SKM-1 (cell line): ENCODE results near the gene RTN3.
"Not testable (repeated sequence)": the region's sequence is repeated elsewhere in the genome, so short reads cannot be mapped to it uniquely, and the experiment has no call there.

Experiments
- DNase-seq: peaks from one replicate; lab custom pipeline; 2025; ENCODE audit not compliant: unreplicated experiment; lab: John Stamatoyannopoulos, UW

Gene RTN3

GRCh38 chr11:63680834-63681320 lies 423 bp upstream of the RTN3 start:
- no peak for DNase-seq

- no peak for DNase-seq
Measured at GRCh38 chr11:63682066-63683021, 1.0 kb downstream of the RTN3 start.

- no peak for DNase-seq
Measured at GRCh38 chr11:63683133-63683991, 2.1 kb downstream of the RTN3 start.

GRCh38 chr11:63685158-63685721 lies 3.9 kb downstream of the RTN3 start:
- DNase-seq, result not testable (repeated sequence)

GRCh38 chr11:63686926-63687325 lies 5.6 kb downstream of the RTN3 start:
- no peak for DNase-seq

GRCh38 chr11:63687845-63688244 lies 6.5 kb downstream of the RTN3 start:
- DNase-seq, result no peak

- no peak for DNase-seq
Measured at GRCh38 chr11:63694596-63694995, 13.3 kb downstream of the RTN3 start.

- no peak for DNase-seq
Measured at GRCh38 chr11:63698976-63699733, 17.9 kb downstream of the RTN3 start.

GRCh38 chr11:63699896-63700295 lies 18.6 kb downstream of the RTN3 start:
- no peak for DNase-seq

GRCh38 chr11:63705526-63705925 lies 24.2 kb downstream of the RTN3 start:
- DNase-seq, result no peak

GRCh38 chr11:63708764-63709163 lies 27.5 kb downstream of the RTN3 start:
- no peak for DNase-seq

GRCh38 chr11:63709336-63709884 lies 28.1 kb downstream of the RTN3 start:
- DNase-seq, result no peak

GRCh38 chr11:63710476-63711217 lies 29.3 kb downstream of the RTN3 start:
- DNase-seq, result no peak

- no peak for DNase-seq
Measured at GRCh38 chr11:63711838-63712237, 30.5 kb downstream of the RTN3 start.

GRCh38 chr11:63713766-63714165 lies 32.5 kb downstream of the RTN3 start:
- DNase-seq, result no peak

GRCh38 chr11:63716046-63716445 lies 34.7 kb downstream of the RTN3 start:
- no peak for DNase-seq

- no peak for DNase-seq
Measured at GRCh38 chr11:63719001-63719400, 37.7 kb downstream of the RTN3 start.

- no peak for DNase-seq
Measured at GRCh38 chr11:63719987-63720386, 38.7 kb downstream of the RTN3 start.

GRCh38 chr11:63720611-63721010 lies 39.3 kb downstream of the RTN3 start:
- no peak for DNase-seq

- DNase-seq, result no peak
Measured at GRCh38 chr11:63729326-63729725, 48.0 kb downstream of the RTN3 start.
